ENCODE measurements around the gene ARHGEF12.

Gene ARHGEF12

DNA sequence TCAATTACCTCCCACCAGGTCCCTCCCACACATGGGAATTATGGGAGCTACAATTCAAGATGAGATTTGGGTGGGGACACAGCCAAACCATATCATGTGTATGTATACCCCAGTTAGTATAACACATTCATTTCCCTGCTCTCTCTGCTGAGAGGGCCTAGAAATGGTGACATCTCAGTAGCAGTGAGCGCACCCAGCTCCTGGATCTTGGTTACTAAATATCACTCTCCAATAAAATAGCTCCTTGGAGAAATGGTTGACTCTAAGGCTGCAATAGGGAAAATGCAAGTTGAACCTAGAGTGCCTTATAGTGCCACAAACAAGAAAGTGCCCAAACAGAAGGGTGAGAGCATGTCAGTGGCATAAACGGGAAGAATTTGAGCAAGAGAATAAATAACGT is 59.6 kb downstream of the ARHGEF12 start:
- Histone ChIP-seq H3K4me1 (ENCODE audit: control insufficient read depth, insufficient read depth, low read length, poor library complexity, severe bottlenecking) (peaks cover 18% of the 10 kb centered on the region), H3K4me3 (ENCODE audit: extremely low read depth, insufficient read depth, low read length, poor library complexity, severe bottlenecking) (no peak overlapping the region), H3K9me3 (ENCODE audit: control insufficient read depth, low read length) (no peaks in the 10 kb centered on the region), H3K27ac (ENCODE audit: low read depth, low read length, severe bottlenecking) (no peak overlapping the region), H3K36me3 (ENCODE audit: control insufficient read depth, insufficient read depth, low read length) (no peaks in the 10 kb centered on the region)
- 100% methylated on average over 1 of the region's 3 CpGs; no CpG with 5 or more reads in 1 of the 2 experiments for WGBS, 2 experiments (ENCODE audit: insufficient coverage in 2 of 2)

DNA sequence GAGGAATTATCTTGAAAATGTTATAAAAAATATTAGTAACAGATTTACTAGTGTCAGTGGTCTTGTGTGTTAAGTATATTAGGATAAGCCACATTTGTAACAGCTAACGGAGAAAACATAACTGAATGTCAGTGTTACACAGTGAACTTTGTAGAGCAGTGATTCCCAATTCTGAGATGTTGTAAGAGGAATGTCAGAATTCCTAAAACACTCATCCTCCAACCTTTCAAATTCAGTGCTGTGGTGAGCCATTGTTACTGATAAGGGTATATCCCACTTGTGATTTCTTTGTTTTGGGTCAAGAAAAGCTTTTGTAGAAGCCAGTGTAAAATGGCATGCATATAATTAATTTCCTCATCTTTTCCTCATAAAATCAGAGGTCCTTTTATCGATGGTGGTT is 61.9 kb downstream of the ARHGEF12 start:
- WGBS, 2 experiments (ENCODE audit: insufficient coverage in 2 of 2), result 43% methylated on average over 1 of the region's 2 CpGs; no CpG with 5 or more reads in 1 of the 2 experiments
- H3K4me1 ChIP-seq (ENCODE audit: control insufficient read depth, insufficient read depth, low read length, poor library complexity, severe bottlenecking), result peaks cover 25% of the 10 kb centered on the region
- no peak overlapping the region for H3K4me3 ChIP-seq (ENCODE audit: extremely low read depth, insufficient read depth, low read length, poor library complexity, severe bottlenecking)
- H3K9me3 ChIP-seq (ENCODE audit: control insufficient read depth, low read length), result no peaks in the 10 kb centered on the region
- H3K36me3 ChIP-seq (ENCODE audit: control insufficient read depth, insufficient read depth, low read length), result no peaks in the 10 kb centered on the region
- H3K27ac ChIP-seq (ENCODE audit: low read depth, low read length, severe bottlenecking), result peak overlapping the region; percentile 32

DNA sequence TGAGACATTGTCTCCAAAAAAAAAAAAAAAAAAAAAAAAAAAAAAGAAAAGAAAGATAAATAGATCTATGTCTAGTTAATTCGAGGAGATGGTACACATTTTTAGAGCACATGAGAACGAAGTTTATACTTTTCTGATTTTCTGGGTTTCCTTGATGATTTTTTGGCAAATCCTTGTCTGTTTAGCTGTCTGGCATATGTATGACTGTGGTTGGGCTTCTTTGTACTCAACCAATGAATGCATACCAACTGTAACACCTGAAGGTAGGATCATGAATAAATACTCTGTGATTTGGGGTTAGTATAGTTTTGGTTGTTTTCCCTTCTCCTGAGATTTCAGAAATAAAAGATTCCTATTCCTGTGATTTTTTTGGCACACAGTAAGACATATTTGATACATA is 63.1 kb downstream of the ARHGEF12 start:
- peaks cover 30% of the 10 kb centered on the region for H3K4me1 ChIP-seq (ENCODE audit: control insufficient read depth, insufficient read depth, low read length, poor library complexity, severe bottlenecking)
- H3K36me3 ChIP-seq (ENCODE audit: control insufficient read depth, insufficient read depth, low read length), result no peaks in the 10 kb centered on the region
- WGBS, 2 experiments (ENCODE audit: insufficient coverage in 2 of 2), result 83% methylated on average over 2 of the region's 2 CpGs; no CpG with 5 or more reads in 1 of the 2 experiments
- H3K9me3 ChIP-seq (ENCODE audit: control insufficient read depth, low read length), result no peaks in the 10 kb centered on the region
- no peak overlapping the region for H3K27ac ChIP-seq (ENCODE audit: low read depth, low read length, severe bottlenecking)
- no peak overlapping the region for H3K4me3 ChIP-seq (ENCODE audit: extremely low read depth, insufficient read depth, low read length, poor library complexity, severe bottlenecking)

DNA sequence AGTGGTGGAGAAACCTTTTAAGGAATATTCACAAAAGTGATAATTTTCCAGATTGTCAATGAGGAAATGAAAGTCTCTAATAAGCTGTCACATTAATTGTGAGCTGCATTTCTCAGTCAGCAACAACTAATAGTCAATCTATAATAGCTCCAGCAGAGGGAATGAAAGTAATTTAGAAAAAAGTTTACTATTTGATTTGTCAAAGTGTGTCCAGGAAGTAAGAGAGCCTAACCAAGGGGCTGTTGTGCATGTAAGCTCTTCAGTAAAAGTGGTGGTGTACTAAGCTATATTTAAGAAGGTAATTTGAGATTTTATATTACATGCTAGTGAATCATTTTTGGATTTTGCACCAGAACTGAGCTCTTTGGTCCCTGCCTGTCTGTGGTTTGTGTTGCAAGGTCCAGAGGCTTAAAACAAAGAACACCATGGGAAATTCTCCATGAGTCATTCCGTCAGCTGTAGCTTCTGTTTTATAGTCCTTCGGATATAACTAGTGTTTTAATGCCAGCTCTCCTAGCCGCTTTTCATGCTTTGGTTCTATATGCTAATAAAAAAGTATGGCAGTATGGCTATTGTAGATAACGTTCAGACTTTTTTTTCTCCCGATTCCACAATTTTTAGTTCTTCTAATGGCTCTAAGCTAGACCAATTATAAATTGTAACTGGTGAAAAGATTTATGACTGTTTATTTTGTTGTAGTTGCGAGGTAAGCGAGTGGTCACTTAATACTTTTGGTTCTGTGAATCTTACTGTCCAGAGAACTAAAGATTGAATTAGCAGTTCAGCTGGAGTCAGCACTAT is 64.6 kb downstream of the ARHGEF12 start:
- WGBS, 2 experiments (ENCODE audit: insufficient coverage in 2 of 2), result 81 to 100% methylated on average over 1 to 5 of the region's 7 CpGs
- H3K27ac ChIP-seq (ENCODE audit: low read depth, low read length, severe bottlenecking), result peak overlapping the region; percentile 58
- H3K36me3 ChIP-seq (ENCODE audit: control insufficient read depth, insufficient read depth, low read length), result no peaks in the 10 kb centered on the region
- no peaks in the 10 kb centered on the region for H3K9me3 ChIP-seq (ENCODE audit: control insufficient read depth, low read length)
- peaks cover 30% of the 10 kb centered on the region for H3K4me1 ChIP-seq (ENCODE audit: control insufficient read depth, insufficient read depth, low read length, poor library complexity, severe bottlenecking)
- H3K4me3 ChIP-seq (ENCODE audit: extremely low read depth, insufficient read depth, low read length, poor library complexity, severe bottlenecking), result no peak overlapping the region

DNA sequence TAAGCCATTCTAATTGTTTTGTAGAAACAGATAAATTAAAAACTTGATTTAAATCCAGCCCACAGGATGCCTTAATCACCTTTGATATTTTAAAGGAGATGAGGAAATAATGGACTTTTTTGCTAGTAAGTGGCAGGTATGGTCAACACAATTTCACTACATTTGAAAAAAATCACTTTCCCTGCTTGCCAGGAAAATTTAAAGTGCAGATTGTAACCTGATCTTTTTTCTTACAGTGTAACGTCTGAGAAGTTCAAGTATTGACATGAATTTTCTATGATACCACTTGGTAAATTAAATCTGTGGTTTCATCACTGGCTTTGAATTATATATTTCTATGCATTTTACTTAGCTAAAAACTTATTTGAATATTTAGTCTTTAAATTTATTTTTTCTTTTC is 65.3 kb downstream of the ARHGEF12 start:
- WGBS, 2 experiments (ENCODE audit: insufficient coverage in 2 of 2), result no CpG with 5 or more reads among the region's 1 CpG
- Histone ChIP-seq H3K4me1 (ENCODE audit: control insufficient read depth, insufficient read depth, low read length, poor library complexity, severe bottlenecking) (peaks cover 30% of the 10 kb centered on the region), H3K4me3 (ENCODE audit: extremely low read depth, insufficient read depth, low read length, poor library complexity, severe bottlenecking) (no peak overlapping the region), H3K9me3 (ENCODE audit: control insufficient read depth, low read length) (no peaks in the 10 kb centered on the region), H3K36me3 (ENCODE audit: control insufficient read depth, insufficient read depth, low read length) (no peaks in the 10 kb centered on the region), H3K27ac (ENCODE audit: low read depth, low read length, severe bottlenecking) (no peak overlapping the region)

DNA sequence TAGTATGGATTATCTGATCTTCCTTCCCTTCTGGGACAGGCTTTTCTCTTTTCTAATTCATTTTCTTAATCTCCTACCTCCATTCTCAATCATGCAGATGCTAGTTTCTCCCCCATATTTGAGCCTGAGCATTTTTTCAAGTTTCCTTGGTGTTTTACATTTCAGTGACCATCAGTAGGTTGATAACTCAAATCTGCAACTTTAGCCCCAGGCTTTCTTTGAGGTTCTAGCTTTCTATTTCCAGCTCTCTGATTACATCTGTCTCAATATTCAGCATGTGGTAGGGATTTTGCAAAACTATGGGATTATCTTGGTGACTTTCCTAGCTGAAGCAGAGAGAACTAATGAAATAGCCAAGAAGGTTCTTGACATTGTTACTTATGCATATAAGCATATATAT is 67.8 kb downstream of the ARHGEF12 start:
- Histone ChIP-seq H3K4me3 (ENCODE audit: extremely low read depth, insufficient read depth, low read length, poor library complexity, severe bottlenecking) (no peak overlapping the region), H3K4me1 (ENCODE audit: control insufficient read depth, insufficient read depth, low read length, poor library complexity, severe bottlenecking) (peaks cover 20% of the 10 kb centered on the region), H3K36me3 (ENCODE audit: control insufficient read depth, insufficient read depth, low read length) (peaks cover 3% of the 10 kb centered on the region), H3K27ac (ENCODE audit: low read depth, low read length, severe bottlenecking) (peak overlapping the region; percentile 6), H3K9me3 (ENCODE audit: control insufficient read depth, low read length) (no peaks in the 10 kb centered on the region)

DNA sequence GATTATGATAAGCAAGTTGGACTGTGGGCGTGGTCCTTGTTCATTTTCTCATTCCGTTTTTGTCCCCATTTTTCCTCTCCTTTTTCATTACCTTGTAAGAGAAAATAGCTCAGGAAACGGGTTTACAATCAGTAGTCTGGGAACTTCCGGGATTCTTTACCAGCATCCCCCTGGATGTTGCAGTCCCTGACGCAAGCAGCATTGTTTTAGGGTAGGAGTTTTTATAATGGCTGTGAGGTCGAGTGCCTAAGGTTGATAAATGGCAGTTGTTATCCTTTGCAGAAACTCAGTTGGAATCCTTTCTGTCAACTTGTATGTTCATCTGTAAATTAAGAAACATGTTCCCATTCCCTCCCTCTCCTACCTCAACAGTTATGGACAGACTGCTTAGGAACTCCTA is 68.3 kb downstream of the ARHGEF12 start:
- Histone ChIP-seq H3K4me1 (ENCODE audit: control insufficient read depth, insufficient read depth, low read length, poor library complexity, severe bottlenecking) (peaks cover 20% of the 10 kb centered on the region), H3K9me3 (ENCODE audit: control insufficient read depth, low read length) (no peaks in the 10 kb centered on the region), H3K4me3 (ENCODE audit: extremely low read depth, insufficient read depth, low read length, poor library complexity, severe bottlenecking) (no peak overlapping the region), H3K36me3 (ENCODE audit: control insufficient read depth, insufficient read depth, low read length) (peaks cover 9% of the 10 kb centered on the region), H3K27ac (ENCODE audit: low read depth, low read length, severe bottlenecking) (peak overlapping the region; percentile 19)
- 60 to 67% methylated on average over 1 to 2 of the region's 6 CpGs for WGBS, 2 experiments (ENCODE audit: insufficient coverage in 2 of 2)

DNA sequence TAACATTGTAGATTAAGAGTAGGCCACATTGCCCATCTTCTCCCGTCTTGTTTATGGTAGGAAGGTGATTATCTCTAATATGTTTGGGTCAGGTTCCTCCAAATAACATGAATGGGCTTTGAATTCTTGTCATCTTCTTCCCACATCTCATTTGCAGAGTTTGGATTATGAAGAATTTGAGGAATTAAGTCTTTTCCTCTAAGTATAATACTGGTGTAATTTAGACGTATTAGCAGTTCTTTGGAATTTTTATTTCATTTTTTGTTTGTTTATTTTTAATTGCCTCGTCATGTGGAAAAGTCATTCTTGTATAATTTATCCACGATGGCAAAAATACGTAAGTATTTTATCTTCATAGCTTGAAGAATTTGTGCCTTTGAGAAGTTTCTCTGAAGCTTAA is 73.4 kb downstream of the ARHGEF12 start:
- Histone ChIP-seq H3K36me3 (ENCODE audit: control insufficient read depth, insufficient read depth, low read length) (peaks cover 20% of the 10 kb centered on the region), H3K4me1 (ENCODE audit: control insufficient read depth, insufficient read depth, low read length, poor library complexity, severe bottlenecking) (no peaks in the 10 kb centered on the region), H3K4me3 (ENCODE audit: extremely low read depth, insufficient read depth, low read length, poor library complexity, severe bottlenecking) (no peak overlapping the region), H3K9me3 (ENCODE audit: control insufficient read depth, low read length) (no peaks in the 10 kb centered on the region), H3K27ac (ENCODE audit: low read depth, low read length, severe bottlenecking) (no peak overlapping the region)
- WGBS, 2 experiments (ENCODE audit: insufficient coverage in 2 of 2), result 100% methylated on average over 1 to 4 of the region's 5 CpGs

DNA sequence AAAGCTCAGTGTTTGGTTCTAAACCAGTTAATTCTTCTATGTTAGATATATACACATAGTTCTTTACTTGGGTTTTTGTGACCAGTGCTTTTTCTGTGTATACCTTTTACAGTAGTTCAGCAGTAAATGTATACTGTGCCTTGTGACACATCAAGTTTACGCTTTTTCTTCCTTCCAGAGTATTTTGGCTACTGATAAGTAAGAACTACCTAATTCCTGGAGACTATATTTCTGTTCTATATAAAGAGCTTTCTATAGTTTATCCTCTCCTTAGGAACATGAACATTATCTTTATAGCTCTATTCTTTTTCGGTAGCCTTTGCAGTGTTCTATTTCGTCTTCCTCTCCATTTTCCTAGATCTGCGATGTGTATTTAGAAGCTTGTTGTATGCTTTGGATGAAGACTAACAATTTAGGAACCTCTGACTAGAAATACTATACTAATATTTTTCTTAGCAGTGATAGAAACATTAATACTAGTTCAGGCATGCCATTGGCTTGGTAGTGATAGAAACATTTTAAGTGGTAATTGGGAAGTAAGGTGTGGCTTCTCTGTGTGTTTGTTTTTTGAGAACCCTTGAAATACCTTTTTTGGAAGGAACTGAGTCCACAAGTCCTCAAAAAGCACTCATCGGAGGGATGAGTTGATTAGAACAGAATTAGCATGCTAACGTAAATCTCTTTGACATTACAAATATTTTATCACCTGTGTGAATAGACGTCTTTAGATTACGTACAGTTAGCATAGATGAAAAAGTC is 74.6 kb downstream of the ARHGEF12 start:
- WGBS, 2 experiments (ENCODE audit: insufficient coverage in 2 of 2), result no CpG with 5 or more reads among the region's 8 CpGs
- H3K4me1 ChIP-seq (ENCODE audit: control insufficient read depth, insufficient read depth, low read length, poor library complexity, severe bottlenecking), result no peaks in the 10 kb centered on the region
- no peaks in the 10 kb centered on the region for H3K9me3 ChIP-seq (ENCODE audit: control insufficient read depth, low read length)
- peaks cover 22% of the 10 kb centered on the region for H3K36me3 ChIP-seq (ENCODE audit: control insufficient read depth, insufficient read depth, low read length)
- no peak overlapping the region for H3K27ac ChIP-seq (ENCODE audit: low read depth, low read length, severe bottlenecking)
- no peak overlapping the region for H3K4me3 ChIP-seq (ENCODE audit: extremely low read depth, insufficient read depth, low read length, poor library complexity, severe bottlenecking)

DNA sequence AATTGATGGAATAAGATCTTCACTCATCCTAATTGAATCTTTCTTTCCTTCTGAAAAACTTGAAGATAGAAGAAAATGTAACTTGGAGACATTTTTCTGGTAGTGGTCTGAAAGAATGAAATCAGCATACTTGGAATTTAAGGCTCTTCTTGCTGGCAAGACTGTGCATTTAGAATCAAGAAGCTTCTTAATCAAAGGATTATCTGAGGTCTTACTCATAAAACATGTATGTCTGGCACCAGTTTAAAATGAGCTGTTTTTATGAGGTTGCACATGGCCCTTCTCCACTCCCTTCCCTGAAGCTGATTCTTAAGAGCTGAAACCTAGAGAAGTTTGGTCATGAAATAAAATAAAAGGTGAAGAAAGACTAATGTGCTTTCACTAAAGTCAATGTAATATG is 77.3 kb downstream of the ARHGEF12 start:
- Histone ChIP-seq H3K4me1 (ENCODE audit: control insufficient read depth, insufficient read depth, low read length, poor library complexity, severe bottlenecking) (no peaks in the 10 kb centered on the region), H3K4me3 (ENCODE audit: extremely low read depth, insufficient read depth, low read length, poor library complexity, severe bottlenecking) (no peak overlapping the region), H3K9me3 (ENCODE audit: control insufficient read depth, low read length) (no peaks in the 10 kb centered on the region), H3K27ac (ENCODE audit: low read depth, low read length, severe bottlenecking) (no peak overlapping the region), H3K36me3 (ENCODE audit: control insufficient read depth, insufficient read depth, low read length) (peaks cover 29% of the 10 kb centered on the region)

DNA sequence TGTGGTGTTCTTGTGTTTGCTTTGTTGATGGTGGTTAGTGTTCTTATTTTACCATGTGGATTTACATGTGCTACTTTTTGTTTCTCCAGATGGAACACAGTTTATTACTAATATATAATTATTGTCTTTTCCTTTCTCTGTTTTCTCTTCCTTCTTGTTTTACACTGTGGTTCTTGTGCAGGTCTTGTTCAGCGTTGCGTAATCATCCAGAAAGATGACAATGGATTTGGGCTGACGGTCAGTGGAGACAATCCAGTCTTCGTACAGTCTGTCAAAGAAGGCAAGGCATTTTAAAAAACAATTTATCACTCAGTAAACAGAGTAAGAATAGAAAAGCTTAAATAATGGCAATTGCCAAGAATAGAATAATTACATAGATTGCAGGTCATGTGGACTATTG is 84.4 kb downstream of the ARHGEF12 start:
- no peak overlapping the region for H3K4me3 ChIP-seq (ENCODE audit: extremely low read depth, insufficient read depth, low read length, poor library complexity, severe bottlenecking)
- no peak overlapping the region for H3K27ac ChIP-seq (ENCODE audit: low read depth, low read length, severe bottlenecking)
- no peaks in the 10 kb centered on the region for H3K4me1 ChIP-seq (ENCODE audit: control insufficient read depth, insufficient read depth, low read length, poor library complexity, severe bottlenecking)
- H3K36me3 ChIP-seq (ENCODE audit: control insufficient read depth, insufficient read depth, low read length), result peaks cover 42% of the 10 kb centered on the region
- H3K9me3 ChIP-seq (ENCODE audit: control insufficient read depth, low read length), result no peaks in the 10 kb centered on the region
- WGBS, 2 experiments (ENCODE audit: insufficient coverage in 2 of 2), result no CpG with 5 or more reads among the region's 4 CpGs
